ENCODE data around the gene IGSF11.

IGSF11 gene

GRCh38 chr3:118938183-118938961, 96.3 kb downstream of the IGSF11 start:
- Histone ChIP-seq H3K9me3 (no peaks in the 10 kb centered on the region), H4K20me1 (no peaks in the 10 kb centered on the region), H3K36me3 (no peaks in the 10 kb centered on the region), H3K4me3 (no peak overlapping the region), H3K4me1 (peaks cover 6% of the 10 kb centered on the region), H3K27ac (no peak overlapping the region), H3K27me3 (no peaks in the 10 kb centered on the region), H3K9ac (no peak overlapping the region), H3K4me2 (no peak overlapping the region)
- TF ChIP-seq Cebpa-rat (IDR thresholded peaks at IDR 0.05): no peak

DNA sequence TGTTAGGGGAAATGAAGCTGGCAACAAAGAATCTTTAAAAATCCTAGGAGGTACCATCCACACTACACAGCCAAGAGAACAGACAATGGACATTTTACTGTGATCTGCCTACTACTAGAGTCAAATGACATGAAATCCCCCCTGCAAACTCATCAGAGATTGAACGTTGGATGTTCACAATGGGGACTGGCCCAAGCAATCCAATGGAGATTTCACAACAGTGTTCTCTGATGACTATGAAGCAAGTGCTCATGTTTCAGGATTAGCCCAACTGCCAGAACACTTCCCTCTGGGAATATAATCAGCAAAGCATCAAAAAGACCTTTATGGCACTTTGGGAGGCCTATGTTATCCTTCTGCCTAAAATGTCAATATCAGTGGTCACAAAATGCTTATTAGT, 97.8 kb downstream of the IGSF11 start:
- Histone ChIP-seq H3K4me1 (no peaks in the 10 kb centered on the region), H3K27me3 (no peaks in the 10 kb centered on the region), H3K9ac (no peak overlapping the region), H3K36me3 (no peaks in the 10 kb centered on the region), H3K9me3 (no peaks in the 10 kb centered on the region), H3K27ac (no peak overlapping the region), H4K20me1 (no peaks in the 10 kb centered on the region), H3K4me2 (no peak overlapping the region), H3K4me3 (no peak overlapping the region)
- no peak for TF ChIP-seq Cebpa-rat (IDR thresholded peaks at IDR 0.05)

DNA sequence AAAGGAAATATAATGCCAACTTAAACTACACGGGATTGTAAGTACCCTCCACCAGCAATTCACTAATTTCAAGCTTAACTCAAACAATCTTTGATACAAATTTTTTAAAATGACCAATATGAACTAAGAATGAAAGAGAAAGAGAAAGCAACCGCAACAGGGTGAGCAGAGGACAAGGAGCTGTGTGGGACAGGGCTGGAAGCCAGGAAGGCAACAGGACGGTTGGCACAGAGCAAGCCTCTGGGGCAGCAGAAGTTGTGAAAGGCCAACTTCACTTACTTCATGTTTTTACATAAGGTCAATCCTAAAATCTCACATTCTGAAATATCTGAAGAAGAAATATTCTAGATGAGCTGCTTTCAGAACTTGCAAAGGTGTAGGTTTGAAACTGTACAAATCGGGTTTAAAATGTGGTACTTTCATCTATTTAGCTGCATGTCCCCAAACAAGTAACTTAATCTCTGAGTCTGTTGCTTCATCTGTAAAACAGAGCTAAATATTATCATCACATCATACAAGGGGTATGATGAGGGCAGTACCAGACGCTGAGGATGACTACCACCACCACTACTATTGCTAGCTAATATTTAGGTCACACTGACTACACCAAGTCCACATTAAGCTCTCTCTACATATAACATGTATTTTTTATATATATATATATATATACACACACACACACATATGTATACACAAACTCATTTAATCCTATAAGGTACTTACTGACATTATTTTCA, 101.7 kb downstream of the IGSF11 start:
- TF ChIP-seq Cebpa-rat (IDR thresholded peaks at IDR 0.05): no peak
- Histone ChIP-seq H3K4me3 (no peak overlapping the region), H3K4me2 (no peak overlapping the region), H3K36me3 (no peaks in the 10 kb centered on the region), H3K4me1 (no peaks in the 10 kb centered on the region), H3K9ac (no peak overlapping the region), H3K9me3 (no peaks in the 10 kb centered on the region), H3K27me3 (no peaks in the 10 kb centered on the region), H4K20me1 (no peaks in the 10 kb centered on the region), H3K27ac (no peak overlapping the region)

- no peak overlapping the region for H3K4me2 ChIP-seq
- no peaks in the 10 kb centered on the region for H3K4me1 ChIP-seq
Observed at GRCh38 chr3:118931996-118932395, 102.7 kb downstream of the IGSF11 start.

GRCh38 chr3:118927449-118927848, 107.2 kb downstream of the IGSF11 start:
- Histone ChIP-seq H3K4me1 (no peaks in the 10 kb centered on the region), H3K27me3 (no peaks in the 10 kb centered on the region), H3K36me3 (no peaks in the 10 kb centered on the region), H3K9ac (no peak overlapping the region), H4K20me1 (no peaks in the 10 kb centered on the region), H3K4me2 (no peak overlapping the region), H3K9me3 (no peaks in the 10 kb centered on the region), H3K4me3 (no peak overlapping the region), H3K27ac (no peak overlapping the region)
- TF ChIP-seq Cebpa-rat (IDR thresholded peaks at IDR 0.05): no peak

More at GRCh38 chr3:118931996-118932395, 102.7 kb downstream of the IGSF11 start:
- H3K9ac ChIP-seq: no peak overlapping the region
- no peak for TF ChIP-seq Cebpa-rat (IDR thresholded peaks at IDR 0.05)
- H3K27ac ChIP-seq: no peak overlapping the region
- no peaks in the 10 kb centered on the region for H4K20me1 ChIP-seq
- H3K4me3 ChIP-seq: no peak overlapping the region
- no peaks in the 10 kb centered on the region for H3K27me3 ChIP-seq
- H3K36me3 ChIP-seq: no peaks in the 10 kb centered on the region
- H3K9me3 ChIP-seq: no peaks in the 10 kb centered on the region

- Histone ChIP-seq H3K27ac (no peak overlapping the region), H3K9me3 (no peaks in the 10 kb centered on the region), H4K20me1 (no peaks in the 10 kb centered on the region), H3K4me2 (no peak overlapping the region), H3K4me3 (no peak overlapping the region), H3K9ac (no peak overlapping the region), H3K27me3 (no peaks in the 10 kb centered on the region), H3K36me3 (no peaks in the 10 kb centered on the region), H3K4me1 (no peaks in the 10 kb centered on the region)
- TF ChIP-seq Cebpa-rat (IDR thresholded peaks at IDR 0.05): no peak
Observed at GRCh38 chr3:118912188-118912587, 122.5 kb downstream of the IGSF11 start.

- no peaks in the 10 kb centered on the region for H3K9me3 ChIP-seq
- no peaks in the 10 kb centered on the region for H3K4me1 ChIP-seq
- no peak overlapping the region for H3K9ac ChIP-seq
- no peak for TF ChIP-seq Cebpa-rat (IDR thresholded peaks at IDR 0.05)
- no peak overlapping the region for H3K27ac ChIP-seq
- H3K4me3 ChIP-seq: no peak overlapping the region
- H4K20me1 ChIP-seq: no peaks in the 10 kb centered on the region
- H3K4me2 ChIP-seq: no peak overlapping the region
- no peaks in the 10 kb centered on the region for H3K36me3 ChIP-seq
- H3K27me3 ChIP-seq: no peaks in the 10 kb centered on the region
Observed at GRCh38 chr3:118910332-118910731, 124.3 kb downstream of the IGSF11 start.

DNA sequence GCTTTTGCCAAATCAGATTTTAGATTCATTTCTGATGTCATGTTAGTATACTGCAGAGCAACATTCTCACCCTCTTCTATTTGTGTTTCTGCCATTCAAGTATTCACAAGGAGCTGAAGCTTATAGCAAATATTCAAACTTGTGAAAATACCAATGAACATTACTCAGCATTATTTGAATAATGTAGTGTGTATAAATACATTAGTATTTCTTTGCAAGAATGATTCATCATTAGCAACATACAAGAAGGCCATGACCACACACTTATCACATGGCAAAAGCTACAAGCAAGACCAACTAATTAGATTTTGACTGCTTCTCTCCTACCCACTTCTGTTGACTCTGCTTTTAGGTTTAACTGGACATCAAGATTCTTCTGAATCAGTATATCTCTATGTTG, 124.9 kb downstream of the IGSF11 start:
- H3K4me1 ChIP-seq: no peaks in the 10 kb centered on the region
- H3K9ac ChIP-seq: no peak overlapping the region
- TF ChIP-seq Cebpa-rat (IDR thresholded peaks at IDR 0.05): no peak
- no peaks in the 10 kb centered on the region for H3K27me3 ChIP-seq
- no peak overlapping the region for H3K27ac ChIP-seq
- H3K4me2 ChIP-seq: no peak overlapping the region
- no peak overlapping the region for H3K4me3 ChIP-seq
- H4K20me1 ChIP-seq: no peaks in the 10 kb centered on the region
- no peaks in the 10 kb centered on the region for H3K36me3 ChIP-seq
- H3K9me3 ChIP-seq: no peaks in the 10 kb centered on the region

DNA sequence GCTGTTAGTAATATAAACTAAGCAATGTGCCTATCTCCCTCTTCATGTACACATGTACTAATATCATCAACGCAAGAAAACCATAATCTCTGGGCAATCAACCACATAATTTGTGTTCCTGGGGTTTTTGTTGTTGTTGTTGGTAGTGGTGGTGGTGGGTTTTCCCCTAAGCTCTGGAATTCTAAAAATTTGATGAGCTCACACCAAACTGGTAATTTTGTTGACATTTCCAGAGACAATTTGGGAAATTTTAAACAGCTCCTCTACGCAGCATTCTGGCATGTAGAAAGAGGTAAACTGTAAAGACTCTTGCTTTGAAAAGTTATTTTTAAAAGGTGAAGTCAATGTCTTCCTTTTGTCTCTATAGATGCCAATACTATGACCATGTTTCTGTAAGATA, 126.7 kb downstream of the IGSF11 start:
- H3K9ac ChIP-seq: no peak overlapping the region
- no peaks in the 10 kb centered on the region for H3K4me1 ChIP-seq
- H3K4me3 ChIP-seq: no peak overlapping the region

More for the DNA sequence above, 126.7 kb downstream of the IGSF11 start:
- Histone ChIP-seq H4K20me1 (no peaks in the 10 kb centered on the region), H3K27me3 (no peaks in the 10 kb centered on the region), H3K36me3 (no peaks in the 10 kb centered on the region), H3K4me2 (no peak overlapping the region), H3K9me3 (no peaks in the 10 kb centered on the region), H3K27ac (no peak overlapping the region)
- TF ChIP-seq Cebpa-rat (IDR thresholded peaks at IDR 0.05): no peak
